Neural progenitor cell (in vitro differentiated cells): ENCODE results near the gene RAB11B.
"Not testable (repeated sequence)": the region's sequence is repeated elsewhere in the genome, so short reads cannot be mapped to it uniquely, and the experiment has no call there.

Experiments
- CTCF ChIP-seq: fragments of 200-600 bp; sonication (generic); IDR thresholded peaks from 2 replicates; pipeline ENCODE4 v1.5.1; 2017; ENCODE audit warnings: antibody characterized with exemption, mild to moderate bottlenecking
- EZH2 ChIP-seq: fragments of 200-600 bp; sonication (generic); IDR thresholded peaks from 2 replicates; pipeline ENCODE4 v1.6.1; 2017; ENCODE audit warnings: antibody characterized with exemption, mild to moderate bottlenecking, moderate library complexity
- EZH2phosphoT487 ChIP-seq: fragments of 200-600 bp; sonication (generic); IDR thresholded peaks from 2 replicates; pipeline ENCODE4 v1.6.1; 2017; ENCODE audit warnings: antibody characterized with exemption

- TF ChIP-seq CTCF, EZH2phosphoT487, EZH2: not testable (repeated sequence)
These were observed 5.1 kb upstream of the RAB11B start for GRCh38 chr19:8385103-8385502.
